Measurements from ENCODE around the gene CROCC2.

CROCC2 gene

DNA sequence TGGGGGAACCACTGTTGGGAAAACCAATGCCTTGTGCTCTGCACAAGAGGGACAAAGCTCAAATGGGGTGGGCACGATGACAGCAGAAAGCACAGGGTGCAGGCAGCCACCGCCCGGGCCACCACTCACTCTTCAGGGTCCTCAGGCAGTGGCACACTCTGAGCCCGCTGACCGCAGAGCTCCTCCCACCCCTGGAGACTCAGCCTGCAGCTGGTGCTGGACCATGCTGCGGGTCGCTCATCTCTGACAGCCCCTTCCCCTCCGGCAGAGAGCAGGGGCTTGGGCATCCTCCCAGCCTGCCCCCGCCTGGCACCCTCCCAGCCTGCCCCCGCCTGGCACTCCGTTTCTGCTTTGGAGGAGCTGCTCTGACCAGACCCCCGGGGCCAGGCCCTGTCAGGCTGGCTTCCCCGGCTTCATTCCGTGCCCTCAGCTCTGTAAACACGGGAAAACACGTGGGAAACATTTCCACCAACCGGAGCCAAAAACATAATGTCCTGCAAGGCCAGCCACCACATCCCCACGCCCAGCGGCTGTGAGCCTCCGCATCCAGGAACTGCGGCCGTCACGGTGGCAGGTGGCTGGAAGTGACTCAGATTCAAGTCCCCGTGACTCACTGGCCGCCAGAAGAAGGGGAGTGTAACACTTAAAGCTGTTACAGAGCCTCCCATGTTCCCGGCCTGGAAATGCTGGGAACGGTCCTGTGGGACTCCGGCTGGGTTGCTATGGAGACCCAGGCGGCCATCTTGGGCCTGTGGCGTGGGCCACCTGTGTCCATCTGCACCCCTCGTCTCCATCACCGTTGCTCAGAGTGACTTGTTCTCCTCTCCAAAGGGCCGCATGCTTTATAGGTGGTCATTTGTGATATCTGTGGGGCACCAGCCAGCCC lies 85.5 kb downstream of the CROCC2 start:
- DNase-seq, result peak; percentile 88

DNA sequence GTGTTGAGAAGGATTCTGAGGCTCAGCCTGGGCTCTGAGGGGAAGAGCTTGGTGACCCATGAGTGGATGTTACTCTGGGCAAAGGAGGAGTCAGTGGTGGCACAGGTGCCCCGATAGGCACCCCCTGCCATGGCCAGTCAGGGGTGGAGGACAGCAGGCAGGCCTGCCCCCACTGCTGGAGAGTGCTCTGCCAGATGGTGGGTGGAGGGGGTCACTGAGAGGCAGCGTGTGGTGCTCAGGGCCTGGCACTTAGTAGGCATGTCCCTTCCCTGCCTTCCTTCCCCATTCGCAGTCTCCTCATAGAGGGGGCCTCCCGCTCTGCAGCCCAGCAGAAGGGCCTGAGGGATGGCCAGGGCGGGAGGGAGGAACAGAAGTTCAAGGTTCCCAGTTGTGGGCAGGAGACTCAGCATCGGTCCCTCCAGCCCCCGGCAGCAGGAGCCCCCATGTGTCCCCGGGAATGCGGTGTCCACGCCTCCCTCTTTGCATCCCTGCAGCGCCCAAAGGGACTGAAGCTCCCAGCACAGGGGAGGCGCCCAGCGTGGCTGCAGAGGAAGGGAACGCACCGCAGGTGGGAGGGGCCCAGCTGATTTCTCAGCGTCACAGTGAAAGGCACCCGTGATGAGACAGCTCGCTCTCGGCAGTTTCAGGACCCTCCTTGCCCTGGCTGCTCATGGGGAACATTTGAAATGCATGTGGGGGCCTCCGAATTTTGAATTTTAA lies 86.6 kb downstream of the CROCC2 start:
- peak; percentile 34 for DNase-seq

DNA sequence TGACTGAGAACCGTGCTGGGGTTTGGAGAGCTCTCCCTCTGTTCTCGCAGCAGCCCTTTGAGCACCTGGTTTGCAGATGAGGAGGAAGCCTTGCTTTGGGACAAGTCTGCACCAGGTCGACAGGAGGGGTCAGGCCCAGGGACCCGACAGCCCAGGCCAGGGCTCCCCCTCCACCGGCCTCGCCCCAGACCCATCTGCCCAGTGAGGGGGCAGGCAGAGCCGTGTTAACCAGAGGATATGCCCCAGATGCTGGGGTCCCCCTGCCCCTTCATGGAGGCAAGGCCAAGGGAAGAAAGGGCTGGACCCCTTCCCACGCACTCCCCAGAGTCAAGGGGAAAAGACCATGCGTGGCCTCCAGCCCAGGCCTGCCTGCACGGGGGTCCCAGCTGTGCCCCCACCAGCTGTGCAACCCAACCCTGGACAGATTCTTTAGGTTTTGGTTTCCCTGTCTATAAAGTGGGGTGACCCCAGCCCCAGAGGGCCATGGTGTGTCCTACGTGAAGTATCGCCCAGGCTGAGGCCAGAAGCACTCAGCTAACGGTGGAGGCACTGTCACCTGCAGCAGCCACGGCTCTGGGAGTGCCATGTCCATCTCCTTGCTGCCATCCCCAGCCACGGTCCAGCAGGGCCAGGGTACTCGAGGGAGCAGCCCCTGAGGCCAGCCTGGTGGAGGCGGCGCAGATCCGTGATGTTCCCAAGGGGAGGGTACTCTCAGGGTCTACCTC lies 87.5 kb downstream of the CROCC2 start:
- no peak for DNase-seq

DNA sequence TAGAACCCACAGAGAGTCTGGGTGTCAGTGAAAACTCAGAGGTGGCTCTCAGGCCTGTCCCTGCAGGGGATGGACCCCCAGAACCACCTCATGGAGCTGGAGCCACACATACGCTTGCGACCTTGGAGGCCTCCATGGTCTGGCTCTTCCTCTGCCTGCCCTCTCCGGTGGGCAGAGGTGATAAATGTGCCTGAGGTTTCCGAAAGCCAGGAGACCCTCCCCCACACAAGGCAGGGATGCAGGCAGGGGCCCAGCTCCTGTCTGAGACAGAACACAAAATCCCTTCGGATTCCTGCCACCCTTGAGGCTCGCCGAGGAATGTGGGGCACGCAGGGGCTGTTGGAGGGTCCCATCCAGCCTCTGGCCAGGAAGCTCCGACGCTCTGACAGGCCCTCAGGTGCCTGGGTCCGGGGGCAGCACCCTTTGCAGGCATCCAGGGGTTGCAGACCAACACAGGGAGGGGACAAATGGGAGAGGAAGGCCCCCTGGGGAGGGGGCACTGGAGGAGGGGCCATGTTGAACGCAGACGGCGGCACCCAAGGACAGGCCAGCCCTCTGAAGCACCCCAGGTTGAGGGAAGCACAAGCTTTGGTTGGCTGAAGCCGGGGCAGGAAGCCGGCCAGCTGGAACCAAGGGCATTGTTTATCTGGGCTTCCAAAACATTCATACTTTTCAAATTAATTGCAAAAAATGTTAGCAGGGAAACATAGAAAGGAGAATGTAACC lies 88.2 kb downstream of the CROCC2 start:
- DNase-seq, result no peak

DNA sequence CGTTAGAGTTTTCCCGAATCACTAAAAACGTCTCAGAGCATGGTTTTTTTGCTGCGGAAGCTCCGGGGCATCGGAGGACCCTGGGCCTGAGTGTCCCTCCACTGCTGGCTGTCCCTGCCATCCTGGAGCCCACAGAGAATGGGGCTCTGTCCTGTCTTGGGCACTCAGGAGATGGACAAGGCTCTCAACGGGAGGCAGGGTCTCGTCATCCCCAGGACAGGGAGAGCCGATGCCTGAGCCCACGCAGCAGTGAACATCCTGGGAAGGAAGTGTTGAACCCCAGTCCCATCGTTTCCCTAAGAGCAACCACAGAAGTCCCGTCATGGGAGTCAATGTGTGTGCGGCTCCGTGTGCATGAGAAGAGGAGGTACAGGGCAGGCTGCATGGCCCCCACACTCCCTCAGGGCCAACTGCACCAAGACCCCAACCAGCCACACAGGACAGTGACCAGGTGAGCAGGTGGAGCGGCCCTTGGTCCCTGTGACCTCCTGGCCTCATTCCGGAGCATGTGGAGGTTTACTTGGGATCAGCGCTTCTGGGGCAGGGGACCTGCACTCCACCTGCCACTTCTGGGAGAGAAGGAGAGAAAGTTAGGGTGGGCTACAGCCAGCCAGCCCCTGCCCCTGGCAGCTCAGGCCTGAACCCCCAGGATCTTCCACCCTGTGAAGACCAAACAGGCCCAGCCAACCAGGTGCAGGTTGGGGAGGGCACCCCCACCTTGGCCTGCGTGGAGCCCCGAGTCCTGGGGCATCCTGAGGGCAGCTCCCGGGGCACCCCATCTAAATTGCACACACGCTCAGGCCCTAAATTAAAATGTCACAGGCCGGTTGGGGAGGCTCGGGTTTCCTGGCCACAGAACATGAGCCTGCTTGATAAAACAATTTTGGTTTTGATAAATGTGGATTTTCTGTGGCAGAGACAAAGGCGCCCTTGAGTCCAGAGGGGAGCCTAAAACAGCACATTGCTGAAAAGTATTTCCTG lies 89.2 kb downstream of the CROCC2 start:
- no peak for DNase-seq

DNA sequence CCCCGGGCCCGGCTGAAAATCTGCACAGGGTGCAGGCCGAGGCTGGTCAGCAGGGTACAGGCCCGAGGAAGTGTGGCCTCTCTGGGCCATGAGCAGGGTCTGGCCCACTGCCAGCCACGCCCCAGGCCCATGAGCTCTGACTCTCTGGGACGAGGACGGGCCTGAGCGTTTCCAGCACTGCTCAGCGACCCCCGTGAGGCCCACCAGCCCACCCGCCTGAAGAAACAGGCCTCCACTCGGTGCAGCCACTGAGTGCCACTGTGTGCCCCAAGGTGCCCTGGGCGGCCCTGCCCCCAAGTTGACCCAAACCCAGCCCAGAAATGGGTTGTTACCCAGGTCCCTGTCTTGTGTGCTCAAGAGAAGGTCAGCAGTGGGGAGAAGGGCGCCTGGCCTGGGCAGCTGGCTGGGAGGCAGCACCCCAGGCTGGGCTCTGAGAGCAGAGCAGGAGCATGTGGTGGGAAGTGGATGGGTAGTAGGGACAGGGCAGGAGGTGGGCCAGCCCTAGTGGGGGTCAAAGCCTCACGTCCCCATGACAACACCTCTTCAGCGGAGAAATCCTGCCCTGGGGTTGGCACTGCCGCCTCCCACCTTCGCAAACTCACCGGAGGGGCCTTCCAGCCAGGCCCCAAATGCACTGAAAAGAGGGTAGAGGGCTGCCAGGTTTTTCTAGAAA lies 90.2 kb downstream of the CROCC2 start:
- no peak for DNase-seq

DNA sequence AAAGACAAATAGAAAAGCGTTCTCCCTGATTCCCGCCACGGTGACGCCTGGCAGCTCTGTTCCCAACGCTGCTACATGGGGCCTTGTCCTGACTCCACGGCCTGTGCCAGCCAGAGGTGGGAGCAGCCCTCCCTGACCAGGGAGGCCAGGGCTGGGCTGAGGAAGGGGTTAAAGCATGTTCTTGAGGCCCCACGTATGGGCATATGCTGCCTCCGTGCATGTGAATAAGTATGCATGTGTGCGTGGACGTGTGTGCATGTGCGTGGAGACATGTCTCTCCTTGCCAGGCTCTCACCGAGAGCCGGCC lies 90.7 kb downstream of the CROCC2 start:
- no peak for DNase-seq

DNA sequence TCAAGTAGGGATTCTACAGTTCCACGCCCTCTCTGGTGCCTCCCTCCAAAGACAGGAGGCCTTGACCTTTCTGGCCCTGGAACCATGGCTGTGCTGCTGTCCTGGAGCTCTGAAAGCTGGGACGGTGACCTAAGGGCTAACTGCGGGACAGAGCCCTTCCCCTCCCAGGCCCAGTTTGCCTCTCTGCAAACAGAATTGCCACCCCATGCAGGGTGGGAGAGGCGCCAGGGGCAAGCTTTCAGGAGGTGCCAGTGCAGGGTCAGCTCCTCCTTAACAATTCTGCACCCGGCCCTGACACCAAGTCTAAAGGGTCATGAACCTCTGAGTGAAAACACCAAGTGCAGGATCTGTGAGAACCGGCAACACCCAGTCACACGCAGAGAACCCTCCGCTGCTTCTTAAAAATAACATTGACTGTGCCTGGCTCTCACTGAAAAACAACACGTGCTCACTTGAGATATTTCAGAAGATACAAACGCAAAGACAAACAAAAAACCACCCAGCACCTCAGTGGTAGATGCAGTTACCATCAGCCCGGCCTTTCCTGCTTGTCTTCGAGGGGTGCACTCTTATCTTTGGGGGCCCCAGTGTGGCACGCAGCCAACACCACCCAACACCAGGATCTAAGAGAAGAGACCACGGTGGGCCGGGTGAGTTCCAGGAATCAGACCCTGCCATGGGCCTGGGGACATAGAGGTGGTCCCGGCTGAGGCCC lies 91.2 kb downstream of the CROCC2 start:
- no peak for DNase-seq

DNA sequence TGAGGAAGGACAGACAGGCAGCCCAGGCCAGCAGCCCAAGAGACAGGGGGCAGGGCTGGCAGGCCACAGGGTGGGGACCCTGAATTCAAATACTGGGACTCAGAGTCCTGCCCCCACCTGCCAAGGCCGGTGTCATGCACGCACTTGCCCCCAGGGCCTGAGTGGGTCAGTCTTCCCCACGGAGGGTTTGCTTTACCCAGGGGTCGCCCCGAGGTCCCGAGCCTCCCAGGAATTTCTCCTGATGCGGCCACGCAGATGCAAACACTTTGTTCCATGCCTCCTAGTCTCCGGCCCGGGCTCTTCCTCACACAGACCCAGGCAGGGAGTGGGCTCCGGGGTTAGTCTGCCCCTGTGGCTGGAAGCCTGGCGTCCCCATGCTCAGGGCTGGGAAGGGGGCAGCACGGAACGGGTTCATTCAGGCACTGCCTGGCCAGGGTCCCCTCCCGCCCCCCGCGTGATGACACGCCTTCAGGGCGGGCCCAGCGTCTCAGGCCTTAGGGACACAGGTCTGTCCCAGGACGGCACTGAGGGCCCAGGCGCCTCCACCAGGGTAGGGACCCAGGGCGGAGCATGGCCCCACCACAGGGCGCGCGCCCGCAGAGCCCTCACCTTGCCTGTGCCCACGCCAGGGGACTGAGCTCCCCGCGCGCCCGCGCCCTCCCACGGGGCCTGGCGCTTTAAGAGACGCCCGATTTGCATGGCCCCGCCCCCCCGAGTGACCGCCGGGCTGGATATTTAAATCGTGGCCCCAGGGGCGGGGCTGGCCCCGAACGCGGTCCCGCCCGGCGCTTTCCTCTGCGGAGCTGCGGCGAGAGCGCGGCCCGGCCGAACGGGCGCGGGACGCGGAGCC lies 91.9 kb downstream of the CROCC2 start, which contains the start of gene SNED1:
SNED1 (plus strand) TSS at position 763 of the 850 bp plus-strand sequence. CDS start 220 bp downstream, outside the sequence.
- DNase-seq, result peak; percentile 75

DNA sequence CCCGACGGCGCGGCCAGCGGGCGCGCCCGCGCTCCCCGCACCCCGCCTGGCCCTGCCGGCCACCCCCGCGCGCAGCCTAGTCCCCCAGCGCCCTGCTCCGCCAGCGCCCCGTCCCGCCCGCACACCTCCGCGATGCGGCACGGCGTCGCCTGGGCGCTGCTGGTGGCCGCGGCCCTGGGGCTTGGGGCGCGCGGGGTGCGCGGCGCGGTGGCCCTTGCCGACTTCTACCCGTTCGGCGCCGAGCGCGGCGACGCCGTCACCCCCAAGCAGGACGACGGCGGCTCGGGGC lies 92.5 kb downstream of the CROCC2 start:
- no peak for DNase-seq

DNA sequence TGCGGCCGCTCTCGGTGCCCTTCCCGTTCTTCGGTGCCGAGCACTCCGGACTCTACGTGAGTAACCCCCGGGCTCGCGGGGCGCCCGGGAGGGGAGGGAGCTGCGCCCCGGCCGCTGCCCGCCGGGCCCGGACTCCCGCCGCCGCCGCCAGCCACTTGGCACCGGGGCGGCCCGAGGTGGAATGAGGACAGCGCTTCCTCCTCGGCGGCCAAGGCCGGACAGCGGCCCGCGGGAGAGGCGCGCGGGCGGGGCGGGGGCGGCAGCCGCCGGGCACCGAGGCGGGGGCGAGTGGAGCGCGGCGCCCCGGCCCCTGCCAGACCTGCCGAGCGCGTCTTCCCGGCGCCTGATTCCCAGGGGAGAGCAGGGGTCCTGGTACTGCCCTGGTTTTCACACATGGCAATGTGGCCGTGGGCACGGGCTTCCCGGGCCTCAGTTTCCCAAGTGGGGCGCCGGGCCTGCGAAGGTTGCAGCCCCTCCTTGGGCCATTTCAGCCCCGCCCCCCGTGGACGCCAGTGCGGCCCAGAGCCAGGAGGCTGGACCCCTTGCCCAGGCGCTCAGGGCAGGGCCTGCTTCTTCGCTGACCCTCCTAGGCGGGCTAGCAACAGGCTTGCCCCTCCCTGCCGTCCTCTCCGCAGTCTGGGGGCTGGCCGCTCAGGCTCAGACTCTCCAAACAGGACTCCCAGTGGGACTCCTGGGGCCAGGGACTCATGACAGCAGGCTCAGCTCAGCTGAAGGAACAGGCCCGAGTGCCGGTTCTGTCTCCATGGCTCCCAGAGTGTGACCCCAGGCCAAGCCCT lies 93.1 kb downstream of the CROCC2 start:
- no peak for DNase-seq

DNA sequence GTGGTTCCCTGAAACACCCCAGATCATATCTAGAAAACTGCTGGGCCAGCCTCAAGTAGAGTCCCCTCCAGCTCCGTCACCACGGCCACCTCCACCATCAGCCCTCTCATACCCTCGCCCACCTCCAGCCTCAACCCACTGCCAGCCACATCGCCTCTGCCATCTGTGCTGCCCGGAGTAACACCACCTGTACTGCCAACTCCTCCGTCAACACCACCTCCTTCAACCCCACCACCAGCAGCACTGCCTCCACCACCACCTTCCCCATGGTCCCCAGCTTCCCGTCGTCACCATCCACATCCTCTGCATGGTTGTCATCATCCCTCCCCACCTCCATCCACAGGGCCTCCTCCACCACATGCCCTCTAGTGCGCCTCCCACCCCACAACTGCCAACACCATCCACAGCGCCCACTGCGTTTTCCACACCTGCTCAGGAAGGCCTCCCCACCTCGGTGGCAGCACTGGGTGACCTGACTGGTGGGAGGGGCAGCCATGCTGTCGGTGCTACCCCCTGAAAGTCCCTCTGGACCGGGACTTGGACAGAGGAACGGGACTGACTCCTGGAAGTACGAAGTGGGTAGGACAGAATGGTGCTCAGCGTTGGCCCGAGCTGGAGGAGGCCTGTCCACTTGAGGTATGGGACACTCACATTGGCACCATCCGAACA lies 93.9 kb downstream of the CROCC2 start:
- DNase-seq, result no peak

DNA sequence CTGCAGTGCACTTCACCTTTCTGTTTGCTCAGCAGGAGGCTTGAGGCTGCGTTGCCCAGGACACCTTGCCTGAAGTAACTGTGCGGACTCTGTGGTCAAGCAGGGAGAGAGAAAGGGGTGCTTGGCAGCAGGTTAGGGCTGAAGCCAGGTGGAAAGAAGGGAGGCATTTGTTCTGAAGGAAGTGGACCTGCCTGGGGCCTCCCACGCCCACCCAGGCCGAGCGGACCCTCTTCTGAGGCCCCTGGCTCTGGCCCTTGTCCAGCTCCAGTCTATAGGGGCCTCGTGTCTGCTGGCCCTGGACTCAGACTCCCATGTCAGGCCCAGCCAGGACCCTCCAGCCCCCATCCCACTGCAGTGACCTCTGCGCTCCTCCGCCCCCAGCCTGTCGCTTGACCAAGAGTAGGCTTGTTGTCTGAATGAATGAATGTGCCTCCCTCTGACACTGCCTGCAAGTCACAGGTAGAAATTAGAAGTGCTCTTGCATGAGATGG lies 94.7 kb downstream of the CROCC2 start:
- DNase-seq, result no peak

DNA sequence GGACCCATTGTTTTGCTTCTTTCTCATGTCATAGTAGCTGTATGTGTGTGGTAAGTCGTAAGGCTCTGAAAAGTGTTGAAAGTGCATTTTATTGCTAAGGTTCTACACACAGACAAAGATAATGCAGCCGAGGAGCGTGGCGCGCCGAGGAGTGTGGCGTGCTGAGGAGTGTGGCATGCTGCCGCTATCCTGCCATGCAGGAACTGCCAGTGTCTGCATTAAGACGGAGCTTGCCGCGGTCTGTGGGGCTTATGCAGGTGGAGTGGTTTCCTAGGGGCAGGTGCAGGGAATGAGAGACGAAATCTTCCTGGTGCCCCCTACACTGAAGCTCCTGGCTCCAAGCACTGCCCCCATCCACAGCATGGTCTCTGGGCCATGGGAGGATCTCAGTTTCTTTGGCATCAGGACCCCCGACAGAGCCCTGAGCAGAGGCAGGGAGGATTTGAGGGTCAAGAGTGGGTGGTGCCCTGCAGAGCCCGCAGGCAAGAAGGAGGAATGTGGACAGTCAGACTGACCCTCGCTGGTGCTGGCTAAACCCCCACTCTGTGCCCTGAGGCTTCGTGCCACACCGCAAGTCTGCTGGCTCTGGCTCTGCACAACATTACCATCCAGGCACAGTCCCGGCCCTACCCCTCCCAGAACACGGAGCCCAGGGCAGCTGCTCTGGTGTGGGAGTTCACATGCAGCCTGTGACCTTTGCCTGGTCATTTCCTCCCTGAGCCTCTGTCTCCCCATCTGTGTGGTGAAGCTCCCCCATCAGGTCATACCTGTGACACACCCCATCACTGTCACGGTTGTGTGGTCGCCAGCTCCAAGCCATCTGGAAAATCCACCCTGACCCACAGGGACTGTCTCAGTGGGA lies 95.5 kb downstream of the CROCC2 start:
- no peak for DNase-seq

DNA sequence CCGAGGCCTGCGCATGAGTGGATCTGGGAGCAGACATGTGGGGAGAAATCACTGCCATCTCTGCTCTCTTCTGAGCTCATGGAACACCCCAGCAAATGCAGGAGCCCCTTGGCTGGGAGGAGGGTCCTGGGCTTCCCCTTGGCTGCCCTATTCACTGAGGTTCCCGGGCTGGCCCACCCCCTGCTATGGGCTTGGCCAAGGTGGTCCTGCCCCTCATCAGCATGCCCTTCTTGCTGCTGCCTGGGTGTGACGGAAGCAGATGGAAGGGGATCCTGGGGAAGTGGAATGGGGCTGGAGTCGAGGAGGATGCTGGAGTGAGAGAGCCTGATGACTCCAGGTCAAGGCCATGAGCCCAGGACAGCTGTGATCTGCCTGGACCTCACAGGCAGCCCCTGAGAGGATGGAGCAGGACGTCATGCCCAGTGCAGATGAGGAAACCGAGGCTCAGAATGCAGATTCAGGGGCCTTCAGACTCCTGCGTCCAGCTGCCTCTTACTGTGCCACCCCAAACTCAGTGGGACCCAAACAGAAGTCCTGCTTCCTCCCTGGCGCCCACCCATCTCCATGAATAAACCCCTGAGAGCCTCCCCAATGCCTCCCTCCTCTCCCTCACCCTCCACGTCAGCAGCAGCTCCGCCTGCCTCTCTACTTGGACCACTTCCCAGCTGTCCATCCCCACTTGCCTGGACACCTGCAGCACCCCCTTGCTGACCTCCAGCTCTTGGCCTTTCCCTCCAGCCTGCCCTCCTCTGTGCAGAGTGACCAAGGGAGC lies 96.3 kb downstream of the CROCC2 start:
- DNase-seq, result no peak

DNA sequence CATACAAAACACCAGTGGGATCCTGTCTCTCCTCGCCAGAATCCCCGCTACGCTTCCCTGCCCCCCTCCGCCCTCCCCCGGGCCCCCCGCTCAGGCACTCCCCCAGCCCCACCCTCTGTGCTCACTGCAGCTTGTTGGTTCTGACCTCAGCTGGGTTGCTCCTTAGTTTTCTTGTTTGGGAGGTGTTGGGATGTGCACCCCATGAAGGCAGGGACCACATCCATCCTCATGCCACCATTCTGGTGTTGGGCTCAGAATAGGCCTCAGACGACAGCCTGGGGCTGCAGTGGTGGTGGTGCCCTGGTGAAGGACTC lies 96.9 kb downstream of the CROCC2 start:
- DNase-seq, result no peak

All from right forelimb (tissue), 1 donor.